GM23248 (cell line): ENCODE data around the gene ASF1B.

Source experiments
- EZH2 ChIP-seq: fragments of 200-600 bp; sonication (generic); IDR thresholded peaks from 2 replicates; pipeline ENCODE4 v1.6.1; 2018; ENCODE audit warnings: antibody characterized with exemption, mild to moderate bottlenecking; ENCODE audit not compliant: insufficient read depth, poor library complexity, severe bottlenecking
- EZH2phosphoT487 ChIP-seq: fragments of 200-600 bp; sonication (generic); IDR thresholded peaks from 2 replicates; pipeline ENCODE4 v1.6.1; 2018; ENCODE audit warnings: antibody characterized with exemption, moderate library complexity, mild to moderate bottlenecking, low read depth; ENCODE audit not compliant: insufficient read depth

DNA sequence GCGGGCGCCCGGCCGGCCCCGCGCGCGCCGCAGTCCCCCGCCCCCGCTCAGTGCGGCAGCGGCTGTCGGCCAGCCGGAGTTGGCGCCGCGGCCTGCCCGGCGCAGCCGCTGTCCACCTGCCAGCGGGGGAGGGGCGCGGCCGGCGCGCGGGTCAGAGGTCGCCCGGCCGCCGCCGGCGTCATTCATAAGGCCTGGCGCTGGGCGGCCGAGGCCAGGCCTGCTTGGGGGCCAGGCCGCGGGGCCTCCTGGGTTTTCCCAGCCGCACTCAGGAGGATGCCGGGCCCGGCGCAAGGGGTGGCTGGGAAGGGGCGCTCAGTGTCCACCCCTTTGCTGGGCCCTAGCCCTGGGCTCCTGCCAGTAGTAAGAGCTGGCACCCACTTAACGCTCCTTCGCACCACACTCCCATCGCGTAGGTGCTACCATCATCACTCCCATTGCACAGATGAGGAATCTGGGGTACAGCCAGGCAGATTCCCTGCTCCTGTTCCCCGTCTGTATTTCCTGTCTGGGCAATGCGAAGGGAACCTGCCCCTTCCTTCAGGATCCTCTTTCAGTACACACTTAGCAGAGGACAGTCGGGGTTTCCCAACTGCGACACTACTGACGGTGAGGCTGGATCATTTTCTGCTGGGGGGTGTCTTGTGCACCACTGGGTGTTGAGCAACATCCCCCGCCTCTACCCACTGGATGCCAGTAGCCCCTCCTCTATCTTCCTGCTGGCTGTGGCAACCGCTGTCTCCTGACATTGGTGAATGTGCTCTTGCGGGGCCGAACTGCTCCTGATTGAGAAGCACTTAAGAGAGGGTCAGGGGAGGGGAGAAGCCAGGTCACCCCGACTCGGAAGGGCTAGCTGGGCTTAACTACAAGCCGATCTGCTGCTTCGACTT lies 18.0 kb downstream of the ASF1B start:
- TF ChIP-seq EZH2 (no peak), EZH2phosphoT487 (no peak)
